Gastroesophageal sphincter (tissue), 4 donors: ENCODE measurements around the gene RNF180. TPM values are rescaled to one million over a fixed set of nuclear protein-coding genes. Genes with fewer than 3 reads are reported as not detected.

Experiments
- ATAC-seq: fragments of 150-250 bp; one replicate; pipeline ENCODE4 v1.9.1; 2016; ENCODE audit warnings: mild to moderate bottlenecking, moderate library complexity
- H3K27ac ChIP-seq, 4 donors: fragments of 200-600 bp; sonication (generic) in 3 of 4; 1 replicate in 3 of 4; 2 replicates in 1 of 4; pipeline ENCODE4 v1.5.1; 2016 to 2019
- H3K27me3 ChIP-seq: fragments of 200-600 bp; sonication (generic); one replicate; pipeline ENCODE4 v1.5.1; 2019
- H3K36me3 ChIP-seq, 2 donors: fragments of 200-600 bp; sonication (generic); one replicate each; pipeline ENCODE4 v1.5.1; 2019; ENCODE audit warnings: control low read depth in 1 of 2
- H3K4me1 ChIP-seq, 3 donors: fragments of 200-600 bp; sonication (generic); 1 replicate in 2 of 3; 2 replicates in 1 of 3; pipeline ENCODE4 v1.5.1; 2016 to 2019; ENCODE audit warnings: control low read depth in 2 of 3
- H3K4me3 ChIP-seq, 2 donors: fragments of 200-600 bp; sonication (generic); one replicate each; pipeline ENCODE4 v1.5.1; 2019; ENCODE audit warnings: mild to moderate bottlenecking in 1 of 2, moderate library complexity in 1 of 2
- H3K9me3 ChIP-seq, 3 donors: fragments of 200-600 bp; sonication (generic); one replicate each; pipeline ENCODE4 v1.5.1; 2017 to 2019; ENCODE audit warnings: control low read depth in 2 of 3
- EP300 ChIP-seq: sonication (generic); formaldehyde crosslinking; IDR thresholded peaks from one replicate; pipeline ENCODE4 v1.6.1; 2017; ENCODE audit warnings: antibody characterized with exemption, mild to moderate bottlenecking
- POLR2A ChIP-seq, 2 donors: fragments of 450-650 bp; IDR thresholded peaks; one replicate each; pipeline ENCODE4 v1.6.1; 2017; ENCODE audit warnings: antibody characterized with exemption in 2 of 2, mild to moderate bottlenecking in 2 of 2, moderate library complexity in 1 of 2
- POLR2AphosphoS5 ChIP-seq: sonication (generic); formaldehyde crosslinking; IDR thresholded peaks from one replicate; pipeline ENCODE4 v1.6.1; 2017; ENCODE audit warnings: antibody characterized with exemption
- WGBS, 2 donors: methylation state at CpG; one replicate each; pipeline ENCODE4 v1.1.5; 2018; ENCODE audit warnings: low coverage in 1 of 2; 5-methylcytosine and 5-hydroxymethylcytosine counted together
- total RNA-seq, 4 donors: library from RNA; depleted of rRNA; stranded (reverse); fragments of >200 nt; gene quantifications; one replicate each; pipeline ENCODE4 v1.1.0, GENCODE V29; 2016
- TF ChIP-seq, protein P1 (sequence below), 4 experiments: fragments of 200-600 bp in 2 of 4; fragments of 450-650 bp in 2 of 4; sonication (generic) in 1 of 4; IDR thresholded peaks; one replicate each; pipeline ENCODE4 v1.5.1; 2017 to 2019; ENCODE audit warnings: antibody characterized with exemption in 4 of 4, mild to moderate bottlenecking in 2 of 4, moderate library complexity in 2 of 4

The RNF180 gene
- total RNA-seq, 4 donors from 2014 or later, result 22.0 to 41.6 (median 25.3) TPM

DNA sequence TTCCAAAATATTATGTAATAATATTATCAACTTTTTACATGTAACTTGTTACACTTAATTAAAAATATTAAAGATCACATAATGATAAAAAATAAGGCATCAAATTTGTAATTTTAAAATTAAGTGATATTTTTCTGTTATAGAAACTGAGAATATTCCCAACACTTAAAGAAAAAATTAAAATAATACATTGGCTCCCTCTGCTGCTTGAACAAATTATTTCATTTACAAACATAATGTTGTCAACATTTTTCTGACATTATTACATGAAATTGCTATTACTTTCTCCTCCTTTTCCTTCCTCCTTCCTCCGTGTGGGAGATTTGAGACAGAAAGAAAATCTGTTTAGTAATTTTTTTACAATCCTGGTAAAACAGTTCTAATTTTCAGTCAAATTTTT is 42.3 kb downstream of the RNF180 start:
- peaks cover 0 to 6% of the 10 kb centered on the region in 2 donors for H3K36me3 ChIP-seq
- no peaks in the 10 kb centered on the region for H3K9me3 ChIP-seq
- H3K27me3 ChIP-seq, result no peaks in the 10 kb centered on the region
- ATAC-seq, result no peak
- 0 to 31% methylated on average over 1 of the region's 1 CpG for WGBS, 2 donors
- H3K4me1 ChIP-seq, result no peaks in the 10 kb centered on the region
- H3K4me3 ChIP-seq, result no peak overlapping the region
- TF ChIP-seq, protein P1, sequence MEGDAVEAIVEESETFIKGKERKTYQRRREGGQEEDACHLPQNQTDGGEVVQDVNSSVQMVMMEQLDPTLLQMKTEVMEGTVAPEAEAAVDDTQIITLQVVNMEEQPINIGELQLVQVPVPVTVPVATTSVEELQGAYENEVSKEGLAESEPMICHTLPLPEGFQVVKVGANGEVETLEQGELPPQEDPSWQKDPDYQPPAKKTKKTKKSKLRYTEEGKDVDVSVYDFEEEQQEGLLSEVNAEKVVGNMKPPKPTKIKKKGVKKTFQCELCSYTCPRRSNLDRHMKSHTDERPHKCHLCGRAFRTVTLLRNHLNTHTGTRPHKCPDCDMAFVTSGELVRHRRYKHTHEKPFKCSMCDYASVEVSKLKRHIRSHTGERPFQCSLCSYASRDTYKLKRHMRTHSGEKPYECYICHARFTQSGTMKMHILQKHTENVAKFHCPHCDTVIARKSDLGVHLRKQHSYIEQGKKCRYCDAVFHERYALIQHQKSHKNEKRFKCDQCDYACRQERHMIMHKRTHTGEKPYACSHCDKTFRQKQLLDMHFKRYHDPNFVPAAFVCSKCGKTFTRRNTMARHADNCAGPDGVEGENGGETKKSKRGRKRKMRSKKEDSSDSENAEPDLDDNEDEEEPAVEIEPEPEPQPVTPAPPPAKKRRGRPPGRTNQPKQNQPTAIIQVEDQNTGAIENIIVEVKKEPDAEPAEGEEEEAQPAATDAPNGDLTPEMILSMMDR (IDR thresholded peaks at IDR 0.05), result peak; percentile 10 to 30 (median 29)
- TF ChIP-seq POLR2AphosphoS5, result no peak
- no peak overlapping the region for H3K27ac ChIP-seq

DNA sequence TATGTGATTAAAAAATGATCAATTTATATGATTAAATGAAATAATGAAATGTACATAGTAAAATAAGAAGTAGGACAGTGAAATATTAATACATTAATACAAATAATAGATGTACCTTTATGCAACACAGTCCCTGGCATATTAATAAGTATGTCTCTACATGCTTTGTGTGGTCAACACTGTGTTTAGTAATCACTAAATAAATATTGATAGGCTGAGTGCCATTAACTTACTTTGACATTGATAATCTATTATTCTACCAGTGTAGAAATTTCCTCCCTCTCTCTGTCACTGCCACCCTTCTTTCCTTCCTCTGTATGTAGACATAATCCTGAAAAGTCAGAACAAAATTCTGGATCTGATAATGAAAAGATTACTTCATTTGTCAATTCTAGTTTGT is 43.7 kb downstream of the RNF180 start:
- H3K9me3 ChIP-seq, result no peaks in the 10 kb centered on the region
- no peaks in the 10 kb centered on the region for H3K27me3 ChIP-seq
- TF ChIP-seq, protein P1 (IDR thresholded peaks at IDR 0.05), result no peak
- peaks cover 0 to 18% of the 10 kb centered on the region in 2 donors for H3K36me3 ChIP-seq
- H3K27ac ChIP-seq, result no peak overlapping the region
- no peak for ATAC-seq
- no peak overlapping the region for H3K4me3 ChIP-seq
- no peaks in the 10 kb centered on the region for H3K4me1 ChIP-seq

DNA sequence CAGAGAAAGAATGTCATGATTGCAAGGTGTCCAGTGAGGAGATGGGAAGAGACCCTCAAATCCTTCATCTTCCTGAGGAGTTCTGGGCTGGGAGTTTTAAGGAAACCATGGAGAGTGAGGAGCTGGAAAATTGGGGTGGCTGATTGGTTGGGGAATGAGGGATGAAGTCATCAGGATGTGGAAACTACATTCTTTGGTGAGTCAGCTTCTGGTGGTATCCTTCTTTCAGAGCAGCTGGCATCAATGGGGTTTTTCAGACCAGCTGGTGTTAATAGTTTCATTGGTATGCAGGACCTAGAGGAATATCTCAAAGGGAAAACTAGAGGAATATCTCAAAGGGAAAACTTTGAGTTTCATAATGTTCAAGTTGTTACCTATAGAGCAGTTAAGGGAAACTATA is 45.2 kb downstream of the RNF180 start:
- Histone ChIP-seq H3K36me3 (peaks cover 0 to 19% of the 10 kb centered on the region in 2 donors), H3K27me3 (no peaks in the 10 kb centered on the region), H3K27ac (no peak overlapping the region), H3K4me1 (no peaks in the 10 kb centered on the region), H3K4me3 (no peak overlapping the region), H3K9me3 (no peaks in the 10 kb centered on the region)
- no peak for TF ChIP-seq EP300
- peak; percentile 33 for TF ChIP-seq POLR2AphosphoS5
- TF ChIP-seq POLR2A (IDR thresholded peaks at IDR 0.05), result no peak
- TF ChIP-seq, protein P1 (IDR thresholded peaks at IDR 0.05), result no peak
- peak; percentile 48 for ATAC-seq

DNA sequence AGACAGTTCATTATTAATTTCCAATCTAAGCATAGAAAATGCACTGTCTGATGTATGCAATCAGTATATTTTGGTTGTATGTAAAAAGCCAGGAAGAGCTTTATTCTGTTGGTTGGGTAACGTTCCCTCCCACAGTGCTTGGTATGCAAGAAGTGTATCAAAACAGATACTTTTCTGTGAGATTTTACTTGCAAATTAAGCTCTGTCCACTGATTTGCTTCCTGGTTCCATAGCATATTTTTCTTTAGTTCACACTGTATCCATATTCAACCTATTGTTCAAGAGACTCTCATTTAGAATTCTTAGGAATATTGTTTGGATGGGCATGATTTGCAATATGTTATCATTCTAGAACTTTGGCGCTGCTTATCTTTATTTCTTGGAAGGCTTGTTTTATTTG is 47.4 kb downstream of the RNF180 start:
- no peaks in the 10 kb centered on the region for H3K9me3 ChIP-seq
- H3K27me3 ChIP-seq, result no peaks in the 10 kb centered on the region
- no peak overlapping the region for H3K4me3 ChIP-seq
- H3K4me1 ChIP-seq, result no peaks in the 10 kb centered on the region
- no peak for ATAC-seq
- H3K36me3 ChIP-seq, result peaks cover 0 to 23% of the 10 kb centered on the region in 2 donors
- no peak for TF ChIP-seq POLR2A (IDR thresholded peaks at IDR 0.05)
- TF ChIP-seq, protein P1 (IDR thresholded peaks at IDR 0.05), result no peak
- no peak for TF ChIP-seq EP300
- TF ChIP-seq POLR2AphosphoS5, result no peak
- WGBS, 2 donors, result 77 to 86% methylated on average over 2 of the region's 2 CpGs
- no peak overlapping the region for H3K27ac ChIP-seq

DNA sequence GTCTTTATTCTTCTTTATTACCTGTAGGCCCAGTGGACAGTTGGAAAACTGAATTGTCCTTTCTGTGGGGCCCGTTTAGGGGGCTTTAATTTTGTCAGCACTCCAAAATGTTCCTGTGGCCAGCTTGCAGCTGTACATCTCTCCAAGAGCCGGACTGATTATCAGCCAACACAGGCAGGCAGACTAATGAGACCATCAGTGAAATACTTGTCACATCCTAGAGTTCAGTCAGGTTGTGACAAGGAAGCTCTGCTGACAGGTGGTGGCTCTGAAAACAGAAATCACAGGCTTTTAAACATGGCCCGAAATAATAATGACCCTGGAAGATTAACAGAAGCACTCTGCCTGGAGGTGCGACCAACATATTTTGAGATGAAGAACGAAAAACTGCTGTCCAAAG is 47.9 kb downstream of the RNF180 start:
- ATAC-seq, result no peak
- no peaks in the 10 kb centered on the region for H3K9me3 ChIP-seq
- no peaks in the 10 kb centered on the region for H3K27me3 ChIP-seq
- 62 to 67% methylated on average over 5 of the region's 5 CpGs for WGBS, 2 donors
- TF ChIP-seq POLR2A (IDR thresholded peaks at IDR 0.05) (no peak), POLR2AphosphoS5 (no peak)
- TF ChIP-seq, protein P1 (IDR thresholded peaks at IDR 0.05), result no peak
- no peak overlapping the region for H3K4me3 ChIP-seq
- no peak overlapping the region for H3K27ac ChIP-seq
- H3K4me1 ChIP-seq, result no peaks in the 10 kb centered on the region
- peaks cover 0 to 23% of the 10 kb centered on the region in 2 donors for H3K36me3 ChIP-seq
